ENCODE results near the gene CDK19.

- TF ChIP-seq EZH2 (IDR thresholded peaks at IDR 0.05; ENCODE audit: low read depth, unreplicated experiment): no peak
- no peak for TF ChIP-seq CTCF (conservative IDR thresholded peaks at IDR 0.05; ENCODE audit: low read depth in 2 of 2)
- TF ChIP-seq REST (IDR thresholded peaks at IDR 0.05; ENCODE audit: unreplicated experiment): no peak
- no peak for TF ChIP-seq POLR2AphosphoS5 (IDR thresholded peaks at IDR 0.05; ENCODE audit: low read depth)
- TF ChIP-seq ZNF331 (CRISPR knock-in tag; IDR thresholded peaks at IDR 0.05; ENCODE audit: low read depth): no peak
- TF ChIP-seq STAT1 (IDR thresholded peaks at IDR 0.05; ENCODE audit: unreplicated experiment): no peak
- TF ChIP-seq ETS1 (IDR thresholded peaks at IDR 0.05): no peak
Measured at GRCh38 chr6:110735666-110736065, 79.6 kb downstream of the CDK19 start.
